Smooth muscle cell (in vitro differentiated cells): ENCODE results near the gene DOK7. TPM values are rescaled to one million over a fixed set of nuclear protein-coding genes. Genes with fewer than 3 reads are reported as not detected.

Source experiments
- DNase-seq: peaks from one replicate; lab custom pipeline; 2025; ENCODE audit not compliant: unreplicated experiment; lab: John Stamatoyannopoulos, UW
- H2AFZ ChIP-seq: fragments of 200-600 bp; sonication (generic); 2 replicates; pipeline ENCODE4 v1.6.0; 2016; ENCODE audit warnings: antibody characterized with exemption, low read depth, mild to moderate bottlenecking
- H3F3A ChIP-seq: fragments of 200-600 bp; sonication (generic); 2 replicates; pipeline ENCODE4 v1.6.0; 2017; ENCODE audit warnings: antibody characterized with exemption, low read depth
- H3K27ac ChIP-seq: fragments of 200-600 bp; sonication (generic); 2 replicates; pipeline ENCODE4 v1.5.1; 2016; ENCODE audit warnings: low read depth, mild to moderate bottlenecking
- H3K27me3 ChIP-seq: fragments of 200-600 bp; sonication (generic); 2 replicates; pipeline ENCODE4 v1.6.1; 2016; ENCODE audit warnings: low read depth, mild to moderate bottlenecking
- H3K36me3 ChIP-seq: fragments of 200-600 bp; sonication (generic); 2 replicates; pipeline ENCODE4 v1.5.1; 2016; ENCODE audit warnings: low read depth
- H3K4me1 ChIP-seq: fragments of 200-600 bp; sonication (generic); 2 replicates; pipeline ENCODE4 v1.5.1; 2016; ENCODE audit warnings: low read depth
- H3K4me2 ChIP-seq: fragments of 200-600 bp; sonication (generic); 2 replicates; pipeline ENCODE4 v1.6.0; 2016; ENCODE audit warnings: mild to moderate bottlenecking
- H3K4me3 ChIP-seq: fragments of 200-600 bp; sonication (generic); 2 replicates; pipeline ENCODE4 v1.5.1; 2016; ENCODE audit warnings: mild to moderate bottlenecking
- H3K79me2 ChIP-seq: fragments of 200-600 bp; sonication (generic); 2 replicates; pipeline ENCODE4 v1.6.0; 2016; ENCODE audit warnings: low read depth, mild to moderate bottlenecking
- H3K9ac ChIP-seq: fragments of 200-600 bp; sonication (generic); 2 replicates; pipeline ENCODE4 v1.6.0; 2016; ENCODE audit warnings: low read depth
- H3K9me3 ChIP-seq: fragments of 200-600 bp; sonication (generic); replicated peaks from 2 replicates; pipeline ENCODE4 v1.5.1; 2016; ENCODE audit warnings: low read depth
- H4K20me1 ChIP-seq: fragments of 200-600 bp; sonication (generic); 2 replicates; pipeline ENCODE4 v1.6.0; 2016; ENCODE audit warnings: low read depth
- CTCF ChIP-seq: fragments of 200-600 bp; sonication (generic); IDR thresholded peaks from 2 replicates; pipeline ENCODE4 v1.5.1; 2017; ENCODE audit warnings: borderline replicate concordance, mild to moderate bottlenecking, antibody characterized with exemption; ENCODE audit not compliant: insufficient read depth, poor library complexity, severe bottlenecking
- WGBS: methylation state at CpG from one replicate; pipeline ENCODE4 v1.1.7; 2016; ENCODE audit warnings: low lambda C conversion rate; 5-methylcytosine and 5-hydroxymethylcytosine counted together
- polyA plus RNA-seq: library from polyadenylated mRNA; unstranded; fragments of >200 nt; fragmentation: Nextera tagmentation; extraction: Ambion mirVana; gene quantifications from 2 replicates; pipeline ENCODE4 v1.2.1, GENCODE V29; 2016
- total RNA-seq: library from RNA; depleted of rRNA; stranded (reverse); fragments of >200 nt; gene quantifications from 2 replicates; pipeline ENCODE4 v1.2.3, GENCODE V29; 2014

The DOK7 gene
- total and polyA plus RNA-seq, 2 experiments from 2014 or later, result not detected

- no peaks in the 10 kb centered on the region for H3K27me3 ChIP-seq
- H3K9me3 ChIP-seq, result no peaks in the 10 kb centered on the region
- no peak overlapping the region for H3K4me3 ChIP-seq
- no peaks in the 10 kb centered on the region for H3F3A ChIP-seq
- no peak overlapping the region for H3K4me2 ChIP-seq
- no peaks in the 10 kb centered on the region for H3K4me1 ChIP-seq
- no peak overlapping the region for H2AFZ ChIP-seq
- WGBS, result 96% methylated on average over 33 of the region's 33 CpGs
- no peak overlapping the region for H3K27ac ChIP-seq
- no peak for DNase-seq
- H3K36me3 ChIP-seq, result no peaks in the 10 kb centered on the region
- peaks cover 40% of the 10 kb centered on the region for H4K20me1 ChIP-seq
- no peaks in the 10 kb centered on the region for H3K79me2 ChIP-seq
- TF ChIP-seq CTCF, result no peak
- H3K9ac ChIP-seq, result no peak overlapping the region
Measured at GRCh38 chr4:3415471-3416141, 47.5 kb upstream of the DOK7 start.

GRCh38 chr4:3416270-3416669 is 46.8 kb upstream of the DOK7 start:
- H3K9ac ChIP-seq, result no peak overlapping the region
- no peaks in the 10 kb centered on the region for H3F3A ChIP-seq
- no peaks in the 10 kb centered on the region for H3K79me2 ChIP-seq
- no peak overlapping the region for H3K4me3 ChIP-seq
- no peak overlapping the region for H3K4me2 ChIP-seq
- no peaks in the 10 kb centered on the region for H3K36me3 ChIP-seq
- no peaks in the 10 kb centered on the region for H3K27me3 ChIP-seq
- H3K27ac ChIP-seq, result no peak overlapping the region
- H4K20me1 ChIP-seq, result peaks cover 37% of the 10 kb centered on the region
- no peaks in the 10 kb centered on the region for H3K9me3 ChIP-seq
- 91% methylated on average over 18 of the region's 18 CpGs for WGBS
- H2AFZ ChIP-seq, result no peak overlapping the region
- no peak for TF ChIP-seq CTCF
- H3K4me1 ChIP-seq, result no peaks in the 10 kb centered on the region
- no peak for DNase-seq

- H3K36me3 ChIP-seq, result no peaks in the 10 kb centered on the region
- H3F3A ChIP-seq, result no peaks in the 10 kb centered on the region
- no peaks in the 10 kb centered on the region for H3K9me3 ChIP-seq
- H3K4me1 ChIP-seq, result no peaks in the 10 kb centered on the region
- no peak for TF ChIP-seq CTCF
- H4K20me1 ChIP-seq, result peaks cover 31% of the 10 kb centered on the region
- H3K9ac ChIP-seq, result no peak overlapping the region
- H3K27me3 ChIP-seq, result no peaks in the 10 kb centered on the region
- DNase-seq, result no peak
- no peaks in the 10 kb centered on the region for H3K79me2 ChIP-seq
- H2AFZ ChIP-seq, result no peak overlapping the region
- H3K4me3 ChIP-seq, result no peak overlapping the region
- H3K27ac ChIP-seq, result no peak overlapping the region
- 95% methylated on average over 17 of the region's 17 CpGs for WGBS
- H3K4me2 ChIP-seq, result no peak overlapping the region
Measured at GRCh38 chr4:3416821-3417221, 46.3 kb upstream of the DOK7 start.

- 98% methylated on average over 21 of the region's 21 CpGs for WGBS
Measured at GRCh38 chr4:3417448-3417847, 45.7 kb upstream of the DOK7 start.

More at GRCh38 chr4:3417448-3417847, 45.7 kb upstream of the DOK7 start:
- Histone ChIP-seq H3K9me3 (no peaks in the 10 kb centered on the region), H3K27ac (no peak overlapping the region), H3K79me2 (no peaks in the 10 kb centered on the region), H3K9ac (no peak overlapping the region), H3K4me2 (no peak overlapping the region), H3K4me1 (no peaks in the 10 kb centered on the region), H3K4me3 (no peak overlapping the region), H3F3A (no peaks in the 10 kb centered on the region), H2AFZ (no peak overlapping the region), H4K20me1 (peaks cover 25% of the 10 kb centered on the region), H3K27me3 (no peaks in the 10 kb centered on the region), H3K36me3 (no peaks in the 10 kb centered on the region)
- no peak for DNase-seq
- TF ChIP-seq CTCF, result no peak
